Sigmoid colon (tissue), 4 donors: ENCODE results near the gene PDGFRA.
"Not testable (repeated sequence)": the region's sequence is repeated elsewhere in the genome, so short reads cannot be mapped to it uniquely, and the experiment has no call there.

Source experiments
- CTCF ChIP-seq, 4 experiments: fragments of 450-650 bp in 3 of 4; fragments of 200-600 bp in 1 of 4; IDR thresholded peaks; one replicate each; pipeline ENCODE4 v1.5.1; 2016 to 2019; ENCODE audit warnings: antibody characterized with exemption in 4 of 4, mild to moderate bottlenecking in 3 of 4, moderate library complexity in 2 of 4
- EP300 ChIP-seq, 4 donors: sonication (generic); formaldehyde crosslinking; IDR thresholded peaks; one replicate each; pipeline ENCODE4 v1.6.1; 2017; ENCODE audit warnings: antibody characterized with exemption in 4 of 4
- POLR2A ChIP-seq, 2 donors: fragments of 450-650 bp; IDR thresholded peaks; one replicate each; pipeline ENCODE4 v1.6.1; 2016; ENCODE audit warnings: antibody characterized with exemption in 2 of 2, mild to moderate bottlenecking in 2 of 2, moderate library complexity in 2 of 2
- POLR2AphosphoS5 ChIP-seq, 4 donors: sonication (generic); formaldehyde crosslinking; IDR thresholded peaks; one replicate each; pipeline ENCODE4 v1.6.1; 2017; ENCODE audit warnings: antibody characterized with exemption in 4 of 4

DNA sequence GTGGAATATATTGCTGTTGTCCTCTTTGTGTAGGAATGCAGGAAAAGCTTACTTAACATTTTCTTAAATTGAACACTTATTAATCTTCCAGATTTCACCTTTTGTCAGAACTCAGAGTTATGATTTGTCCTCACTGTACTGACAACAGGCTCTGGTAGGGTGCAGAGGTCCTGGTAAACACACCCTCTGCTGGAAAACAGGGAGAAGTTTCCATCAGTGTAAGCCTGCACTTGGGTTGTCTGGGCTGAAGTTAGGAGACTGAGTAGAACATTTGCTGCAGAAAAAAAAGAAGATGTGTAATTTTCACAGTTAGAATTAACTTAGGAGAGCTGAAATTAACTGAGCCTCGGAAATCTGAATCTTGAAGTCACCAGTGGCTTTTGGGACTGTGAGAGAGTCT lies 23.2 kb downstream of the PDGFRA start:
- TF ChIP-seq CTCF, EP300, POLR2A, POLR2AphosphoS5 (IDR thresholded peaks at IDR 0.05): not testable (repeated sequence)
